OCI-LY3 (cell line): ENCODE measurements around the gene DPYD.

ENCODE experiments used
- EZH2phosphoT487 ChIP-seq: fragments of 200-600 bp; shearing (Covaris generic); IDR thresholded peaks from 2 replicates; pipeline ENCODE4 v1.6.1; 2018; ENCODE audit warnings: antibody characterized with exemption, mixed run types, low read depth
- TF ChIP-seq, protein P1 (sequence below): fragments of 200-600, 300-600 bp; sonication (generic); IDR thresholded peaks from 2 replicates; pipeline ENCODE4 v1.5.1; 2014; ENCODE audit warnings: antibody characterized with exemption, low read length, low read depth

DNA sequence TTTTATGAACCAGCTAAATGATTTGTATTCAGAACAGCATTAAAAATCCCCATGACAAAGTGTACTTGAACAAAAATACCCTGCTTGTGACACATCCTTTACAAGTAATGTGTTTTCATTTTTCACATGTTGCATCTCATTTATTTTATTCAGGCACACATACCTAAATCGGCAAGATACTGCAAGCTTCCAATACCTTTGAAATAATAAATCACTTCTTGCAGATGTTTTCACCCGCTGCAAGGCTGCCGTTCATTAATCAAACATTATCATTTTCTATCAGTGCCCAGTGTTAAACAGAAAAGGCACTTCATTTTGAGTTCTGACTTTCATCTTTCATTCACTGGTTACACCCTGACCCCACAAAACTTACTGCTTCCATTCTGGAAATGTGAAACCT lies 269.6 kb downstream of the DPYD start:
- TF ChIP-seq, protein P1, sequence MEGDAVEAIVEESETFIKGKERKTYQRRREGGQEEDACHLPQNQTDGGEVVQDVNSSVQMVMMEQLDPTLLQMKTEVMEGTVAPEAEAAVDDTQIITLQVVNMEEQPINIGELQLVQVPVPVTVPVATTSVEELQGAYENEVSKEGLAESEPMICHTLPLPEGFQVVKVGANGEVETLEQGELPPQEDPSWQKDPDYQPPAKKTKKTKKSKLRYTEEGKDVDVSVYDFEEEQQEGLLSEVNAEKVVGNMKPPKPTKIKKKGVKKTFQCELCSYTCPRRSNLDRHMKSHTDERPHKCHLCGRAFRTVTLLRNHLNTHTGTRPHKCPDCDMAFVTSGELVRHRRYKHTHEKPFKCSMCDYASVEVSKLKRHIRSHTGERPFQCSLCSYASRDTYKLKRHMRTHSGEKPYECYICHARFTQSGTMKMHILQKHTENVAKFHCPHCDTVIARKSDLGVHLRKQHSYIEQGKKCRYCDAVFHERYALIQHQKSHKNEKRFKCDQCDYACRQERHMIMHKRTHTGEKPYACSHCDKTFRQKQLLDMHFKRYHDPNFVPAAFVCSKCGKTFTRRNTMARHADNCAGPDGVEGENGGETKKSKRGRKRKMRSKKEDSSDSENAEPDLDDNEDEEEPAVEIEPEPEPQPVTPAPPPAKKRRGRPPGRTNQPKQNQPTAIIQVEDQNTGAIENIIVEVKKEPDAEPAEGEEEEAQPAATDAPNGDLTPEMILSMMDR, result no peak
- TF ChIP-seq EZH2phosphoT487, result no peak
